BJ (cell line): ENCODE data around the gene EDIL3. TPM values are rescaled to one million over a fixed set of nuclear protein-coding genes. Genes with fewer than 3 reads are reported as not detected.
"Not testable (repeated sequence)": the region's sequence is repeated elsewhere in the genome, so short reads cannot be mapped to it uniquely, and the experiment has no call there.

Source experiments
- CTCF ChIA-PET: fragments of 350-600 bp; formaldehyde crosslinking; extraction: SDS; loops from one replicate; lab custom pipeline; 2021; ENCODE audit warnings: antibody characterized with exemption, inconsistent platforms; lab: Yijun Ruan, JAX
- POLR2A ChIA-PET: fragments of 300-600 bp; sonication (Branson Sonifier 250); formaldehyde crosslinking; extraction: SDS; loops from one replicate; lab custom pipeline; 2021; ENCODE audit warnings: antibody characterized with exemption; lab: Charles Lee
- DNase-seq: peaks from one replicate; pipeline ENCODE4 v3.0.0-alpha.2; 2011; ENCODE audit warnings: low read depth
- H3K27me3 ChIP-seq: 2 replicates; pipeline ENCODE4 v1.6.0; 2011; ENCODE audit warnings: low read length; ENCODE audit not compliant: control insufficient read depth, insufficient read depth
- H3K36me3 ChIP-seq: 2 replicates; pipeline ENCODE4 v1.5.1; 2011; ENCODE audit warnings: low read length; ENCODE audit not compliant: control insufficient read depth, insufficient read depth
- H3K4me3 ChIP-seq: 2 replicates; pipeline ENCODE4 v1.5.1; 2011; ENCODE audit warnings: low read depth, mild to moderate bottlenecking, control low read depth, low read length
- CTCF ChIP-seq: IDR thresholded peaks from 2 replicates; pipeline ENCODE4 v1.5.1; 2011; ENCODE audit warnings: low read depth, mild to moderate bottlenecking, control low read depth, inconsistent platforms, low read length, moderate library complexity; ENCODE audit not compliant: insufficient read depth
- polyA plus RNA-seq: library from polyadenylated mRNA; depleted of rRNA; stranded (reverse); fragments of >200 nt; gene quantifications from 2 replicates; pipeline ENCODE4 v1.2.3, GENCODE V29; 2011

Gene EDIL3
- polyA plus RNA-seq, 1 experiment, result 8.4 TPM

DNA sequence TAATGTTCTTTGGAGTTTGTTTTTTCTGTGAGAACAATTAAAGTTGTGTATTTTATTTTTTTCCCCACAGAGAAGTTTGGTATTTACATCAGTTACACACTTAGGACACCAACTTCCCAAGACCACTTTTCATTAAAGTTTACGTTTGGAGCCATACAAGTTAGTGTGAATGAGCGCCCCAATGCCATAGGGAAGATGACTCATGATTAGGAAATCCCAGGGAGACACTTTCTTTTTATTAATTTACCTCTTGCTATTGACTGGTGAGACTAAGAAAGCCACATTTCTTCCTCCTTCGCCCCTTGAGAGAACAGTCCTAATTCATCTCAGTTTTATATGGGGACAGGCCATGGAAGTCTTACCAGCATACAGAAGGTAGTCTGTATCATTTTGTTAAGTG is 57.1 kb downstream of the EDIL3 start:
- Histone ChIP-seq H3K36me3 (no peaks in the 10 kb centered on the region), H3K4me3 (no peak overlapping the region), H3K27me3 (no peaks in the 10 kb centered on the region)
- DNase-seq, result no peak
- TF ChIP-seq CTCF, result no peak
- ChIA-PET POLR2A (no interaction called here), CTCF (no interaction called here)

DNA sequence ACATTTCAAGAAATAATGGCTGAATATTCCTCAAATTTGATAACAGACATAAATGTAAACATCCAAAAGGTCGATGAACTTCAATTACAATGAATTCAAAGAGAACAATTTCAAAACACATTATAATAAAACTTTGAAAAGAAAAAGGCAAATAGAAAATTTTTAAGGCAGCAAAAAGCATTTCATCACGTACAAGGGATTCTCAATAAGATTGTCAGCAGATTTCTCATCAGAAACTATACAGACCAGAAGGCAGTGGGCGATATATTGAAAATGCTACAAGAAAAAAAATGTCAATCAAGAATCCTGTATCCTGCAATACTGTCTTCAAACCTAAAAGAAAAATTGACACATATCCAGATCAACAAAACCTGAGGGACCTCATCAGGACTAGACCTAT is 62.0 kb downstream of the EDIL3 start:
- H3K27me3 ChIP-seq, result no peaks in the 10 kb centered on the region
- TF ChIP-seq CTCF, result no peak
- CTCF ChIA-PET, result no interaction called here
- POLR2A ChIA-PET, result no interaction called here
- no peak overlapping the region for H3K4me3 ChIP-seq
- no peaks in the 10 kb centered on the region for H3K36me3 ChIP-seq
- DNase-seq, result no peak

GRCh38 chr5:84317826-84318225 is 66.9 kb downstream of the EDIL3 start:
- DNase-seq, POLR2A ChIA-PET, H3K4me3 ChIP-seq, CTCF ChIA-PET, H3K27me3 ChIP-seq, H3K36me3 ChIP-seq: not testable (repeated sequence)

DNA sequence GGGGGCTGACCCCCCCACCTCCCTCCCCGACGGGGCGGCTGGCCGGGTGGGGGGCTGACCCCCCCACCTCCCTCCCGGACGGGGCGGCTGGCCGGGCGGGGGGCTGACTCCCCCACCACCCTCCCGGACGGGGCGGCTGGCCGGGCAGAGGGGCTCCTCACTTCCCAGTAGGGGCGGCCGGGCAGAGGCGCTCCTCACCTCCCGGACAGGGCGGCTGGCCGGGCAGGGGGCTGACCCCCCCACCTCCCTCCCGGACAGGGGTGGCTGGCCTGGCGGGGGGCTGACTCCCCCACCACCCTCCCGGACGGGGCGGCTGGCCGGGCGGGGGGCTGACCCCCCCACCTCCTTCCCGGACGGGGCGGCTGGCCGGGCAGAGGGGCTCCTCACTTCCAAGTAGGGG is 72.4 kb downstream of the EDIL3 start:
- POLR2A ChIA-PET, H3K36me3 ChIP-seq, DNase-seq, H3K4me3 ChIP-seq, CTCF ChIA-PET, H3K27me3 ChIP-seq: not testable (repeated sequence)

DNA sequence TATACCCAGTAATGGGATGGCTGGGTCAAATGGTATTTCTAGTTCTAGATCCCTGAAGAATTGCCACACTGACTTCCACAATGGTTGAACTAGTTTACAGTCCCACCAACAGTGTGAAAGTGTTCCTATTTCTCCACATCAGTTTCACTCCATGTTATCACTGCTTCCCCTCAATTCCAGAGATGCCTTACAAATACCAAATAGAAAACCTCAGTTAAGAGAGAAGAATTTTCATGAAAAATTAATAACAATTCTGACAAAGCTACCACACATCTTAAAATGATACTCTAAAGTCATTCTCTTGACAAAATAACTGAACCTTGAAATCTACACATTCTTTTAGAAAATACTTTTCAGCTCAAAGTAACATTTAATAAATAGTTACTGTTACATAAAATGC is 74.8 kb downstream of the EDIL3 start:
- H3K36me3 ChIP-seq, POLR2A ChIA-PET, H3K27me3 ChIP-seq, H3K4me3 ChIP-seq, CTCF ChIA-PET, DNase-seq: not testable (repeated sequence)

- no peaks in the 10 kb centered on the region for H3K36me3 ChIP-seq
- TF ChIP-seq CTCF, result no peak
- no peaks in the 10 kb centered on the region for H3K27me3 ChIP-seq
- ChIA-PET POLR2A (no interaction called here), CTCF (no interaction called here)
- DNase-seq, result no peak
- no peak overlapping the region for H3K4me3 ChIP-seq
Observed at GRCh38 chr5:84306601-84307000, 78.1 kb downstream of the EDIL3 start.

DNA sequence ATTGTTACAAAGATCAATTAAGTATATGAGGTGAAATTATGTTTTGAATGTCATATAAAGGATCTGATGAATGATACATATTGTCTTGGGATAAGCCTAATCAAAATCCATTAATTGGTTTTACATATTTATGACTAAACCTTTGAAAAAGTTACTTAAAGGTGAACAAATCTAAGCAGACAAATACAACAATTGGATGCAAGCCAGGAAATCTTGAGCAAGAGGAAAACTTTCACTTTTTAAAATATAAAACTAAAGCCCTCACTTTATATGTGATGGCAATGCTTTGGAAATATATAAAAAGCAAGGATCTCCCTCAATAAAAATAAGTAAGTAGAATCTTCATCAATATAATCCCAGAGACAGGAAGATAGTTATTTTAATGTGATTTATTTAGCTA is 80.1 kb downstream of the EDIL3 start:
- CTCF ChIA-PET, result interaction anchor here (1.0 kb wide), 1 partner anchor 15 kb away, joined by 3 read pairs; no protein-coding TSS in a partner anchor
- DNase-seq, result no peak
- no peak for TF ChIP-seq CTCF
- no peak overlapping the region for H3K4me3 ChIP-seq
- POLR2A ChIA-PET, result no interaction called here
- H3K36me3 ChIP-seq, result no peaks in the 10 kb centered on the region
- no peaks in the 10 kb centered on the region for H3K27me3 ChIP-seq
